Urothelium cell line (cell line): ENCODE results near the gene SNX13.
"Not testable (repeated sequence)": the region's sequence is repeated elsewhere in the genome, so short reads cannot be mapped to it uniquely, and the experiment has no call there.

Experiments used
- DNase-seq: peaks from one replicate; pipeline ENCODE4 v3.0.0; 2011; ENCODE audit warnings: low spot score, mixed read lengths
- FAIRE-seq: peaks from 2 replicates; lab custom pipeline; 2011; peaks lifted over from hg19 to GRCh38; lab: Jason Lieb, UNC

Gene SNX13

GRCh38 chr7:17854261-17855047, 85.8 kb downstream of the SNX13 start:
- DNase-seq: no peak
- no peak for FAIRE-seq

GRCh38 chr7:17852361-17852760, 87.9 kb downstream of the SNX13 start:
- DNase-seq (no peak), FAIRE-seq (no peak)

GRCh38 chr7:17849504-17849903, 90.8 kb downstream of the SNX13 start:
- no peak for FAIRE-seq
- DNase-seq: peak; percentile 38

GRCh38 chr7:17848516-17848915, 91.8 kb downstream of the SNX13 start:
- DNase-seq: no peak
- peak; percentile 63 for FAIRE-seq

- DNase-seq (no peak), FAIRE-seq (no peak)
Measured at GRCh38 chr7:17846935-17847334, 93.4 kb downstream of the SNX13 start.

- DNase-seq (no peak), FAIRE-seq (no peak)
Measured at GRCh38 chr7:17845197-17845547, 95.1 kb downstream of the SNX13 start.

- FAIRE-seq (no peak), DNase-seq (no peak)
Measured at GRCh38 chr7:17844514-17845196, 95.6 kb downstream of the SNX13 start.

- FAIRE-seq (no peak), DNase-seq (no peak)
Measured at GRCh38 chr7:17844022-17844421, 96.3 kb downstream of the SNX13 start.

GRCh38 chr7:17843041-17843440, 97.3 kb downstream of the SNX13 start:
- no peak for DNase-seq
- no peak for FAIRE-seq

- no peak for DNase-seq
- no peak for FAIRE-seq
Measured at GRCh38 chr7:17832820-17833355, 107.4 kb downstream of the SNX13 start.

GRCh38 chr7:17832242-17832641, 108.1 kb downstream of the SNX13 start:
- DNase-seq: no peak
- no peak for FAIRE-seq

- FAIRE-seq (no peak), DNase-seq (no peak)
Measured at GRCh38 chr7:17830206-17830605, 110.1 kb downstream of the SNX13 start.

- DNase-seq (no peak), FAIRE-seq (no peak)
Measured at GRCh38 chr7:17829001-17829400, 111.3 kb downstream of the SNX13 start.

- no peak for DNase-seq
- no peak for FAIRE-seq
Measured at GRCh38 chr7:17822547-17823173, 117.6 kb downstream of the SNX13 start.

- DNase-seq: no peak
- no peak for FAIRE-seq
Measured at GRCh38 chr7:17816903-17817302, 123.4 kb downstream of the SNX13 start.

- FAIRE-seq (no peak), DNase-seq (no peak)
Measured at GRCh38 chr7:17815318-17815717, 125.0 kb downstream of the SNX13 start.

GRCh38 chr7:17814058-17814457, 126.2 kb downstream of the SNX13 start:
- DNase-seq: no peak
- no peak for FAIRE-seq

- FAIRE-seq: not testable (repeated sequence)
Measured at GRCh38 chr7:17809215-17809614, 131.1 kb downstream of the SNX13 start.

GRCh38 chr7:17807242-17807641, 133.1 kb downstream of the SNX13 start:
- DNase-seq: no peak
- no peak for FAIRE-seq

More at GRCh38 chr7:17809215-17809614, 131.1 kb downstream of the SNX13 start:
- not testable (repeated sequence) for DNase-seq

GRCh38 chr7:17806631-17807030, 133.7 kb downstream of the SNX13 start:
- no peak for DNase-seq
- no peak for FAIRE-seq

- DNase-seq (no peak), FAIRE-seq (no peak)
Measured at GRCh38 chr7:17802056-17802455, 138.2 kb downstream of the SNX13 start.
